A673 (cell line): ENCODE data around the gene POSTN. TPM values are rescaled to one million over a fixed set of nuclear protein-coding genes. Genes with fewer than 3 reads are reported as not detected.

Source experiments
- BruUV-seq: library from RNA; stranded (reverse); fragments of 400-500 nt; replicated peaks from 2 replicates; lab custom pipeline; 2021; lab: Mats Ljungman, UMichigan
- CTCF ChIA-PET: fragments of 300-600 bp; sonication (Branson Sonifier 250); formaldehyde crosslinking; loops from one replicate; lab custom pipeline; 2022; ENCODE audit warnings: antibody characterized with exemption; lab: Charles Lee
- POLR2A ChIA-PET: fragments of 300-600 bp; sonication (Branson Sonifier 250); formaldehyde crosslinking; loops from one replicate; lab custom pipeline; 2022; ENCODE audit warnings: antibody characterized with exemption; ENCODE audit not compliant: low non-redundant PET; lab: Charles Lee
- DNase-seq: peaks from one replicate; pipeline ENCODE4 v3.0.0-alpha.2; 2015; ENCODE audit warnings: low spot score
- H3K27ac ChIP-seq: fragments of 200-600 bp; sonication (generic); 2 replicates; pipeline ENCODE4 v1.5.1; 2016; ENCODE audit warnings: mixed run types, low read depth, mild to moderate bottlenecking, mixed read lengths, antibody characterized with exemption, low read length; ENCODE audit not compliant: poor library complexity, severe bottlenecking
- H3K27me3 ChIP-seq: fragments of 200-600 bp; sonication (generic); replicated peaks from 2 replicates; pipeline ENCODE4 v1.6.1; 2017; ENCODE audit warnings: mixed run types, low read depth, mild to moderate bottlenecking, mixed read lengths, antibody characterized with exemption, low read length; ENCODE audit not compliant: insufficient read depth, poor library complexity
- H3K36me3 ChIP-seq: fragments of 200-600 bp; sonication (generic); 2 replicates; pipeline ENCODE4 v1.6.1; 2016; ENCODE audit warnings: mixed run types, mild to moderate bottlenecking, mixed read lengths, antibody characterized with exemption, low read length; ENCODE audit not compliant: insufficient read depth, poor library complexity, severe bottlenecking
- H3K4me1 ChIP-seq: fragments of 200-600 bp; sonication (generic); 2 replicates; pipeline ENCODE4 v1.6.1; 2017; ENCODE audit warnings: mixed run types, mild to moderate bottlenecking, mixed read lengths, antibody characterized with exemption, low read length; ENCODE audit not compliant: insufficient read depth, poor library complexity, severe bottlenecking
- H3K4me3 ChIP-seq: fragments of 200-600 bp; sonication (generic); 2 replicates; pipeline ENCODE4 v1.5.1; 2016; ENCODE audit warnings: low read depth, mixed run types, mild to moderate bottlenecking, mixed read lengths, low read length; ENCODE audit not compliant: poor library complexity, severe bottlenecking
- H3K9me3 ChIP-seq: fragments of 200-600 bp; sonication (generic); 2 replicates; pipeline ENCODE4 v1.6.1; 2016; ENCODE audit warnings: mixed run types, low read depth, mild to moderate bottlenecking, mixed read lengths, antibody characterized with exemption, low read length; ENCODE audit not compliant: poor library complexity, severe bottlenecking
- EZH2 ChIP-seq: fragments of 200-600 bp; sonication (generic); IDR thresholded peaks from 2 replicates; pipeline ENCODE4 v1.6.1; 2017; ENCODE audit warnings: borderline replicate concordance, low read depth, mild to moderate bottlenecking, mixed read lengths, antibody characterized with exemption, low read length; ENCODE audit not compliant: poor library complexity, severe bottlenecking
- intact Hi-C: fragments of 100-400 bp; cut with micrococcal nuclease; formaldehyde crosslinking; loops from one replicate; pipeline ENCODE4 v1.10.0; 2022; ENCODE audit not compliant: unreplicated experiment
- total RNA-seq: library from RNA; stranded (reverse); gene quantifications from 2 replicates; pipeline ENCODE4 v1.2.3, GENCODE V29; 2021
- TF ChIP-seq, protein P1 (sequence below): fragments of 300-800, 200-600 bp; sonication (generic); conservative IDR thresholded peaks from 2 replicates; pipeline ENCODE4 v1.5.1; 2017; ENCODE audit warnings: low read depth, mild to moderate bottlenecking, antibody characterized with exemption, low read length, moderate library complexity, mixed read lengths

Gene POSTN
- total RNA-seq, 1 experiment from 2014 or later = 1.8 TPM

DNA sequence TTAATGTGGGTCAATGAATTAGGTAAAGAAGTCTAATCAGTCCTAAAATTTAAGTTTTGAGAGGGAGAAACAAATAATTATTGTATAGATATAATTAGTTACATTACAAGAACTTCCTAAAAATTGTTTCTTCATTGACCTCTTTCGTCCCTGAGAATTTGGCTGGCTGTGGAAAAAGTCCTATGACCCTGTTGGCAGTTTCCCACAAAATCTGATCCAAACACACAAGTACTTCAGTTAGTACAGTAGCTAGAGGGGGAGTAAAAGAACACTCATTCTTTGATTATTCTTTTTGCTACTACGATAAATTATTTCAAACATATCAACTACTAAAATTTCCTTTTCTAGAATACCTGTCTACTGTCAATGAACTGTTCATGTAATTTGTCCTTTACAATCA lies 11.3 kb downstream of the POSTN start:
- no peak for TF ChIP-seq EZH2
- TF ChIP-seq, protein P1, sequence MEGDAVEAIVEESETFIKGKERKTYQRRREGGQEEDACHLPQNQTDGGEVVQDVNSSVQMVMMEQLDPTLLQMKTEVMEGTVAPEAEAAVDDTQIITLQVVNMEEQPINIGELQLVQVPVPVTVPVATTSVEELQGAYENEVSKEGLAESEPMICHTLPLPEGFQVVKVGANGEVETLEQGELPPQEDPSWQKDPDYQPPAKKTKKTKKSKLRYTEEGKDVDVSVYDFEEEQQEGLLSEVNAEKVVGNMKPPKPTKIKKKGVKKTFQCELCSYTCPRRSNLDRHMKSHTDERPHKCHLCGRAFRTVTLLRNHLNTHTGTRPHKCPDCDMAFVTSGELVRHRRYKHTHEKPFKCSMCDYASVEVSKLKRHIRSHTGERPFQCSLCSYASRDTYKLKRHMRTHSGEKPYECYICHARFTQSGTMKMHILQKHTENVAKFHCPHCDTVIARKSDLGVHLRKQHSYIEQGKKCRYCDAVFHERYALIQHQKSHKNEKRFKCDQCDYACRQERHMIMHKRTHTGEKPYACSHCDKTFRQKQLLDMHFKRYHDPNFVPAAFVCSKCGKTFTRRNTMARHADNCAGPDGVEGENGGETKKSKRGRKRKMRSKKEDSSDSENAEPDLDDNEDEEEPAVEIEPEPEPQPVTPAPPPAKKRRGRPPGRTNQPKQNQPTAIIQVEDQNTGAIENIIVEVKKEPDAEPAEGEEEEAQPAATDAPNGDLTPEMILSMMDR = no peak
- no peak overlapping the region for H3K27ac ChIP-seq
- intact Hi-C loops = no loop called here

DNA sequence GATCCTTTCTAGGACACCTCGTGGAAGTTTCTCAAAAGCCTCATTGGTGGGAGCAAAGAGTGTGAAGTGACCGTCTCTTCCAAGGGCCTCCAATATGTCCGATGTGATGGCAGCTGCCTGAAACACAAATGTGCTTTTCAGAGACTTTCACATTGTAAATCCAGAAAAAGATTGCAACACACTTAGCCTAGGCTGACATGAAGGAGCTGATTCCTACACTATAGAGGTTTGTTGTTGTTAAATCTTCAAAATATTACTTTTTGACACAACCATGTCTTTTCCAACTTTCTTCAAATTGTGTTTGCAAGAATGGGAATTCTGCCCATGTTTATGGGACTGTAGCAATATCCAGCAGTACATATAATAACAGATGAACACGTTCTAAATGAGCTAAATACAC lies 12.4 kb downstream of the POSTN start:
- no peaks in the 10 kb centered on the region for H3K36me3 ChIP-seq
- CTCF ChIA-PET = no interaction called here

More for the DNA sequence above, 11.3 kb downstream of the POSTN start:
- Histone ChIP-seq H3K9me3 (no peaks in the 10 kb centered on the region), H3K4me1 (no peaks in the 10 kb centered on the region), H3K27me3 (no peaks in the 10 kb centered on the region), H3K4me3 (no peak overlapping the region), H3K36me3 (no peaks in the 10 kb centered on the region)
- ChIA-PET POLR2A (no interaction called here), CTCF (no interaction called here)
- DNase-seq = no peak
- no TSS peak for BruUV-seq

DNA sequence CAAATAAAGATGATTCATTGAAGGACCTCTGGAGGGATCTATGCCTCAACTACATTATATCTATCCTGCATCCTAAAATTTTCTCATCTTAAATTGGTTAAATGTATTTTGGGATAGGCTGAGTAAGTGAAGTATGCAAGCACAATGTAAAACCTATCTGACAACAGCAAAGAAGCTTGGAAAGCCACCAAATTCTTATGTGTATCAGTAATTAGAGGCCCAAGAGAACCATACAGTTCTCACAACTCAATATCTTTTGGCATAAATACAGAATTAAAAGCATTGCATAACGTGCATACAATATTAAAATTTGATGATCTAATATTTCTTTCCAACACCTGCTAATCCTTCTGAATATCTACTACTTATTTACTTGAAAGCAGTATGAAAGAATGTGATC lies 13.0 kb downstream of the POSTN start:
- CTCF ChIA-PET = no interaction called here
- H3K27ac ChIP-seq = no peak overlapping the region
- no TSS peak for BruUV-seq

More for the DNA sequence above, 12.4 kb downstream of the POSTN start:
- no TSS peak for BruUV-seq
- no peak for DNase-seq
- TF ChIP-seq EZH2 = no peak
- H3K9me3 ChIP-seq = no peaks in the 10 kb centered on the region
- intact Hi-C loops = no loop called here
- H3K27ac ChIP-seq = no peak overlapping the region
- POLR2A ChIA-PET = no interaction called here
- no peaks in the 10 kb centered on the region for H3K27me3 ChIP-seq
- H3K4me1 ChIP-seq = no peaks in the 10 kb centered on the region
- H3K4me3 ChIP-seq = no peak overlapping the region

More for the DNA sequence above, 13.0 kb downstream of the POSTN start:
- Histone ChIP-seq H3K4me3 (no peak overlapping the region), H3K27me3 (peaks cover 3% of the 10 kb centered on the region), H3K4me1 (no peaks in the 10 kb centered on the region), H3K36me3 (no peaks in the 10 kb centered on the region), H3K9me3 (no peaks in the 10 kb centered on the region)
- POLR2A ChIA-PET = no interaction called here
- no peak for TF ChIP-seq EZH2
- TF ChIP-seq, protein P1 = no peak
- DNase-seq = no peak
- intact Hi-C loops = no loop called here
